Mucosa of descending colon (tissue), 3 donors: ENCODE data around the gene DEAF1. TPM values are rescaled to one million over a fixed set of nuclear protein-coding genes. Genes with fewer than 3 reads are reported as not detected.

ENCODE experiments used
- ATAC-seq: fragments of 200-7000 bp; cut with Tn5 transposase; one replicate; pipeline ENCODE4 v1.9.1; 2020; ENCODE audit warnings: mild to moderate bottlenecking, moderate library complexity
- DNase-seq, 3 donors: peaks; one replicate each; pipeline ENCODE4 v3.0.0-alpha.2; 2020
- H3K36me3 ChIP-seq: fragments of 200-600 bp; one replicate; pipeline ENCODE4 v1.8.0; 2021; ENCODE audit warnings: low read depth, mild to moderate bottlenecking
- H3K4me1 ChIP-seq: fragments of 200-600 bp; one replicate; pipeline ENCODE4 v1.8.0; 2021; ENCODE audit warnings: low read depth, mild to moderate bottlenecking
- H3K4me3 ChIP-seq: fragments of 200-600 bp; one replicate; pipeline ENCODE4 v1.8.0; 2021; ENCODE audit warnings: mild to moderate bottlenecking
- H3K9me3 ChIP-seq: fragments of 200-600 bp; one replicate; pipeline ENCODE4 v1.8.0; 2021; ENCODE audit warnings: mild to moderate bottlenecking
- intact Hi-C, 2 donors: fragments of 100-400 bp; cut with DNase I in 1 of 2; cut with micrococcal nuclease in 1 of 2; formaldehyde crosslinking; loops; one replicate each; pipeline versions ENCODE4 v1.11.0 to v1.11.1; 2022; cut with DNase I, micrococcal nuclease
- total RNA-seq, 3 donors: library from RNA; stranded (reverse); fragmentation: NEBNext Ultra II Directional in 2 of 3; extraction: Animal tissue kit (Norgen Biotek cat#: 25700) in 2 of 3; gene quantifications; one replicate each; pipeline versions ENCODE4 v1.2.1 to v1.2.4, GENCODE V29; 2021 to 2023
- TF ChIP-seq, protein P1 (sequence below): fragments of 200-600 bp; IDR thresholded peaks from one replicate; pipeline ENCODE4 v1.8.0; 2022; ENCODE audit warnings: antibody characterized with exemption, mild to moderate bottlenecking
- donor health status: DM: no; HTN: no; CAD: no; lungs with moderate emphysema.
- donor health status: DM: no; HTN: no; CAD: no.
- donor health status: DM: no; HTN: yes; CAD: no.

The DEAF1 gene
- total RNA-seq, 3 donors from 2014 or later, result 25.1 to 35.7 (median 25.9) TPM

GRCh38 chr11:662689-663274, 32.2 kb downstream of the DEAF1 start:
- H3K4me3 ChIP-seq, result no peak overlapping the region
- no peaks in the 10 kb centered on the region for H3K9me3 ChIP-seq
- TF ChIP-seq, protein P1, sequence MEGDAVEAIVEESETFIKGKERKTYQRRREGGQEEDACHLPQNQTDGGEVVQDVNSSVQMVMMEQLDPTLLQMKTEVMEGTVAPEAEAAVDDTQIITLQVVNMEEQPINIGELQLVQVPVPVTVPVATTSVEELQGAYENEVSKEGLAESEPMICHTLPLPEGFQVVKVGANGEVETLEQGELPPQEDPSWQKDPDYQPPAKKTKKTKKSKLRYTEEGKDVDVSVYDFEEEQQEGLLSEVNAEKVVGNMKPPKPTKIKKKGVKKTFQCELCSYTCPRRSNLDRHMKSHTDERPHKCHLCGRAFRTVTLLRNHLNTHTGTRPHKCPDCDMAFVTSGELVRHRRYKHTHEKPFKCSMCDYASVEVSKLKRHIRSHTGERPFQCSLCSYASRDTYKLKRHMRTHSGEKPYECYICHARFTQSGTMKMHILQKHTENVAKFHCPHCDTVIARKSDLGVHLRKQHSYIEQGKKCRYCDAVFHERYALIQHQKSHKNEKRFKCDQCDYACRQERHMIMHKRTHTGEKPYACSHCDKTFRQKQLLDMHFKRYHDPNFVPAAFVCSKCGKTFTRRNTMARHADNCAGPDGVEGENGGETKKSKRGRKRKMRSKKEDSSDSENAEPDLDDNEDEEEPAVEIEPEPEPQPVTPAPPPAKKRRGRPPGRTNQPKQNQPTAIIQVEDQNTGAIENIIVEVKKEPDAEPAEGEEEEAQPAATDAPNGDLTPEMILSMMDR, result peak; percentile 66
- H3K36me3 ChIP-seq, result no peaks in the 10 kb centered on the region
- DNase-seq, result peak; percentile 72 to 86 (median 83)
- intact Hi-C loops, result loop anchor here (5.0 to 10.0 kb wide), 2 partner anchors 62 to 65 kb away; no protein-coding TSS in a partner anchor
- peak; percentile 94 for ATAC-seq
- H3K4me1 ChIP-seq, result no peaks in the 10 kb centered on the region

DNA sequence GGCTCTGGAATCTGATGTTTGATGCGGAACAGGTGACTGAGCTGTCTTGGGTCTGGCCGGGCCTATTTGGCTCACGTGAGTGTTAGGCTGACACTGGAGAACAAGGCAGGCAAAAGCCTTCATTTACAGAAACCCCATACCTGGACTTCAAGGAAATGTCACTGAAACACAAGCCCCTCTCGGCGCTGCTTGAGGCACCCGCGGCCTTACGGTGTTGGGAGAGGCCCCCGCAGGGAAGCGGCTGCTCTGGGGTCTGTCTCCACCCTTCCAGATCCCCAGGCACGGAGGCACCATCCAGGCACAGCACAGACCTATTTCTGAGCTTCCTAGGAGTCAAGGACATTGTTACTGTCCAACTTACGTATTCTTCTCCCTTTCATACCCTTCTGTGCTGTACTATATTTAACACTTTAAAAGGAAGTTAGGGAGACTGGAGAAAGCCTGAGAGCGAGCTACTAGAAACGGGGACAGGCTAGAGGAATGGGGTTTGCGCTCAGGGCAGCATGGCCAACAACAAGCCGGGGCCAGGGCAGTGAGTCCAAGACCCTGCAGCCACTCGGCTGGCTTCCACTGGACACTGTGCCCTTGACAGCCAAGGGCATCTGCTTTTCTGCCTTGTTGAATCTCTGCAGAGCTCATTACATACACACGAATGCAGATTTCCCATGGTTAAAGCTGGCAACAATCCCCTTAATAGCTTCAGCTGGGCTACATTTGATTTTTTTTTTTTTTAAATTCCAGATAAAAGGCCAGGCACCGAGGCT, 34.2 kb downstream of the DEAF1 start:
- ATAC-seq (no peak), DNase-seq (no peak)
- no peaks in the 10 kb centered on the region for H3K9me3 ChIP-seq
- intact Hi-C loops, result loop anchor here (5.0 to 10.0 kb wide), 2 partner anchors 64 to 66 kb away; no protein-coding TSS in a partner anchor
- TF ChIP-seq, protein P1, result no peak
- no peak overlapping the region for H3K4me3 ChIP-seq
- no peaks in the 10 kb centered on the region for H3K4me1 ChIP-seq
- H3K36me3 ChIP-seq, result no peaks in the 10 kb centered on the region

DNA sequence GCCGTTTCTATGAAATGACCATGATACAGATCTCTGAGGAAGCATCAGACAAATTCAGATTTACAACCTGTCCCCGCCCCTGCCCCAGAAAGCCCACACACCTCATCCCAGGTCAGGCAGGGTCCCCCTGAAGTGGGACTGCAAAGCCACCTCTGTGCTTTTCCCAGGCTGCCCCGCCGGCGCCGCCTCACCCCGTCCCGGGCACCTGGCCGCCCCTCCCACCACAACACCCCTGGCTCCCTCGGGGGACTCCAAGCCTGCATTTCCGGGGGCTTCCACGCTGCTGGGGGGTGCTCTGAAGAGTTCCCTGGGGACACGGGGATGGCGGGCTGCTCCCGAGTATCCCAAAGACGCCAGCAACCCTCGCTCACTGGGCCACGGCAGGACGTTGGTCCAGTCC, 34.7 kb downstream of the DEAF1 start:
- DNase-seq (peak in 1 of 3 donors; percentile 46), ATAC-seq (no peak)
- Histone ChIP-seq H3K4me1 (no peaks in the 10 kb centered on the region), H3K4me3 (no peak overlapping the region), H3K9me3 (no peaks in the 10 kb centered on the region), H3K36me3 (no peaks in the 10 kb centered on the region)
- intact Hi-C loops, result loop anchor here (5.0 to 10.0 kb wide), 2 partner anchors 65 to 67 kb away; no protein-coding TSS in a partner anchor
- TF ChIP-seq, protein P1, result no peak

DNA sequence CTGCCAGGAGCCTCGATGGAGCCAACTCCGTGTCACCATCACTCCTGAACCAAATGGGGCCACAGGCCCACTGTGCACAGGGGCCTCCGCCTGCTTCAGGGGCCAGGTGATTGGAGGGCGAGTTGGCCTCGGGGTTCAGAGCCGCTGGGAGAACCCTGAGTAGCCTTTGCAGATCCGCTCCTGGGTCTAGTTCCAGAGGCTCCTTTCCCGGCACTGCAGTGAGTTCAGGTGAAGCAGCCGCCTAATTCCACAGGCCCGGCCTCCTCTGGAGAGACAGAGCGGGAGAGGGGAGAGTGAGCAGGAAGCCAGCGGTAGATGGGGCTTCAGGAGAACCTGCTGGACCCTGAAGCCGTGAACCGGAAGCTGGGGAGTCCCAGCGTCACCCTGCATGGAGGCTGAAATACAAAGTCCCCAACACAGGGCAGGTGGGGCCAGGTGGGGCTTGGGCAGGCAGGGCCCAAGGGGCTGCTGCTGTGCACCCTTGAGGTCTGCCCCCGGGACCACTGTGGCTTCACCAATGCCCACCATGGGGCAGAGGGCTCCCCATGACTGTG, 35.4 kb downstream of the DEAF1 start:
- intact Hi-C loops, result loop anchor here (5.0 to 10.0 kb wide), 2 partner anchors 65 to 68 kb away; no protein-coding TSS in a partner anchor
- TF ChIP-seq, protein P1, result no peak

DNA sequence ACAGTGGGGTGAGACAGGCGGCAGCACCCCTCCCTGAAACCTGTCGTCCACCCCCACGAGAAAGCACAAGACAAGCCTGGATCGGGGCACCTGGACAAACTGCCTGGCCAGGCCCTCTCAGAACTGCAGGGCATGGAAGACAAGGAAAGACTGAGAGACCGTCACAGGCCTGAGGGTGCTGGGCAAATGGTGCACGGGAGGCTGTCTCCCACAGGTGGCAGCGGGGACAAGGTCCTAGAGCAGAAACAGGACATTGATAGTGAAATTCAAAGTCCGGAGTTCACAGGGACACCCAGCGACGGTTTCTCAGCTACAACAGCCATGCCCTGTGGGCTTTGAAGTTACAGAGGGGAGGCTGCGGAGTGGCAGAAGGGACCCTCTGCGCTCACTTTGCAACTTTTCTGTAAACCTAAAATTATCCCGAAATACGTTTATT, 37.3 kb downstream of the DEAF1 start:
- ATAC-seq (peak; percentile 66), DNase-seq (peak in 1 of 3 donors; percentile 24)
- TF ChIP-seq, protein P1, result no peak
- Histone ChIP-seq H3K4me3 (no peak overlapping the region), H3K9me3 (no peaks in the 10 kb centered on the region), H3K4me1 (peaks cover 5% of the 10 kb centered on the region), H3K36me3 (no peaks in the 10 kb centered on the region)
- intact Hi-C loops, result no loop called here

More for the DNA sequence above, 35.4 kb downstream of the DEAF1 start:
- peaks cover 5% of the 10 kb centered on the region for H3K4me1 ChIP-seq
- no peak overlapping the region for H3K4me3 ChIP-seq
- no peaks in the 10 kb centered on the region for H3K36me3 ChIP-seq
- no peak for DNase-seq
- no peak for ATAC-seq
- no peaks in the 10 kb centered on the region for H3K9me3 ChIP-seq
